ENCODE results near the gene ABHD17B.

ABHD17B gene

DNA sequence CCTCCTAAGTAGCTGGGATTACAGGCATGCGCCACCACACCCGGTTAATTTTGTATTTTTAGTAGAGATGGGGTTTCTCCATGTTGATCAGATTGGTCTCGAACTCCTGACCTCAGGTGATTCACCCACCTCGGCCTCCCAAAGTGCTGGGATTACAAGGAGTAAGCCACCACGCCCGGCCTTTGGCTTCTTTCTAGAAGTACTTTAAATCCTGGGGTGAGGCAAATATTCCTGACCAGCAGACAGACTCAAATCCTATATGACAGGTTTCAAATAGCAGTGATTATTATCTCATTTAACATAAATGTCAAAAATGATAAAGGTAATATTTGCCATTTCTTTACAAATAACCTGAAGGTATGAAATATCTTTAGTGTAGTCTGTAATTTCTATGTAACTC is 35.6 kb downstream of the ABHD17B start:
- no peak for DNase-seq

DNA sequence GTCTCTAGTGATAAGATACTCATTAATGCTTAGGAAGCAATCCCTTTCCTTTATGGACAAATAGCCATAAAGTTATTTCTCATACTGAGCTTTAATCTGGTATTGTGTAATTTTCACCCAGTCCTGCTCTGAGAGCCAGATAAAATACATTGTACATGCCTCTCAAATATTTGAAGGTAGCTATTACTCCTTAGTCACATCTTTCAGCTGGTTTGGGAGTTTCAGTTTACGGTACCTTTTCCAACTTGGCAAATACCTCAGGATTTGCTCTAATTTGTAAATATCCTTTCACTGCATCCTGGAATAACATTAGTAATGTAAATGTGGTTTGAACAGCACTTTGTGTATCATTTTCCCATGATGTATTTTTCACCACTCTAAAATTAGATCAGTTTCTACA is 47.4 kb downstream of the ABHD17B start:
- no peak for DNase-seq

DNA sequence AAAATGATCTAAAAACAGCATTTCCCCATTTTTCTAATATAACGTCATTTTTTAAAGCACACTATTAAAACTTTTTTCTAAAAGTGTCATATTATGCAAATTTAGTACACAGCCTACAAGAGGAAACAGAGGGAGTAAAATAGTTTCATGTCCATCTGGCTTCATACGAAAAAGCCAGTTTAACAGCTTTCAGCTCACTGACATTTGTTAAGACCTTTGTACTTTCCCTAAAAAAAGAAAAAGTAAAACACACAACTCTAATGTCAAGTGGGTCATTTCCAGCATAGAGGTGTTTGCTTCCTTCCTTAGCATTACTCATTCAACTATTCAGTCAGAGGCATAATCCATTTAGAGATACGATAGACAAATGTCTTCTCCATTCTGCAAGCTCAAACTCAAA is 49.4 kb downstream of the ABHD17B start:
- DNase-seq, result no peak

DNA sequence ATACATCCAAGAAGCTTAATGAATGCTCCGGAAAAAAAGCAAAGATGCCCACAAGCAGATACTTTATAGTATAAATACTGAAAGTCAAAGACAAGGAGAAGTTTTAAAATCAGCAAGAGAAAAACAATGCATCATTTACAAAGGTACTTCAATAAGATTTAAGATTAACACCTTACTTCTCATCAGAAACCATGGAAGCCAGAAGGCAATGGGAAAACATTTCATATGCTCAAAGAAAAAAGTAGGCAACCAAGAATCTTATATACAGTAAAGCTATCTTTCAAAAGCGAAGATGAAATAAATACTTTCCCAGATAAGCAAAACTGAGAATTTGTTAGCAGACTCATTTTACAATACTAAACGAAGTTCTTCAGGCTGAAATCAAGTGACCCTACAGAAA is 51.1 kb downstream of the ABHD17B start:
- no peak for DNase-seq

DNA sequence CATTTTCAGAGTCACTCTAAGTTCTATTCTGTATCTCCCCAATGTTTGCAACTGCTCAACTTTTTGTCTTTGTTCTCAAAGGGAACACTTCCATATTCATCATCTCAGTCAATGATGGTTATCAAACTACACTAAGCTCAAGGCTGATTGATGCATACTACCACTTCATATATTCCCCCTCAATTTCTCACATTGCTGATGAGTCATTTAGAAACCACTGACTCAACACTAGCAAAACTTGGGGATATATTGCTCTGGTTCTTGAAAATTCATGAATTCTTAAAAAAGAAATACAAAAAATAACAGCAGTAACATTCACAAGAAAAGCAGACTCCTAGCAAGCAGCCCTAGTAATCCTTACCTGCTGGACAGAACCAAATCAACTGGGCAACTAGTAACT is 52.2 kb downstream of the ABHD17B start:
- DNase-seq, result no peak

DNA sequence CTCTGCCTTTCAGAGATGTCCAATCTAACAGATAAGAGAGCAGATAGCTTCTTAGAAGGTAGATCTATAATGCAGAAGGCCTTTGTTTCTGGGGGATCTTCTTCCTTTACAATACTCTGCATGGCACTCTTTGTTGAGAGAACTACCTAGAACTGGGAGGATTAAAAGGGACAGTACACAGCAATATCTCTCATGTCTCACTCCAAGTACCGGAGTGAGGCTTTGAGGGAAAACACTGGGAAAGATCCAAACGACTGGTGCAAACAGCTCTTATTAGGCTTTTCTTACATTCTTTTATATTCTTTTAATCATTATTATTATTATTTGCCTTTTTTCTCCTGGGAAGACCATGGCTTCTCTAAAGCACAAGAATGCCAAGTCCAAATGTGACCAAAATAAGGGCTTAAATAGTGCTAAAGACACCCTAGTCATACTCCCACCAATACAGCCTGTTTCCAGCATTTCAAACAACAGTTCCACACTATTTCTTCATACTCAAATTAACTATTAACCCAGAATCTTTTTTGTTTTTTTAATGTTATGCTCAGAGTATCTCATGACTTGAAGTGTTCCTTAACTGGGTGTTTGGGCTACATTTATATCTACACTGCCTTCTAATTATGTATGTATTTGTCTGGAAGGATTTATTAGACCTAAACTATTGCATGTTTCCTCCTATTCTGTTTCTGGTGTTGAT is 52.7 kb downstream of the ABHD17B start:
- no peak for DNase-seq

DNA sequence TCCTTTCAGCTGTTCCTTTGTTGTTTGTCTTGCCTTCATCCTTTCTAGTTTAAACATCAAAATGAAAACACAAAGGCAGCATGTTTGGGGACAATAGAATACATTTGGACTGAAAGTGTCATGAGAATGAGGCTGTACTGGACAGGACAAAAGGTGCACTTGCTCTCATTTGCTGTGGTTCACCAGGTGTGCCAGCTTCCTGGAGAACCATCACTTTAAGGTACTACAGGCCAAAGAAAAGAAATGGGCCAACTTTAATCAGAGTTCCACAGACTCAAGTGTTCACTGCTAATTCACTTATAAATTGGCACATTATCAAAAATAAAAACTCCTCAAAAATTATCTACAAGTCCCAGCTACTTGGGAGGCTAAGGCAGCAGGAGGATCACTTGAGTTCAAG is 53.8 kb downstream of the ABHD17B start:
- DNase-seq, result peak; percentile 52

DNA sequence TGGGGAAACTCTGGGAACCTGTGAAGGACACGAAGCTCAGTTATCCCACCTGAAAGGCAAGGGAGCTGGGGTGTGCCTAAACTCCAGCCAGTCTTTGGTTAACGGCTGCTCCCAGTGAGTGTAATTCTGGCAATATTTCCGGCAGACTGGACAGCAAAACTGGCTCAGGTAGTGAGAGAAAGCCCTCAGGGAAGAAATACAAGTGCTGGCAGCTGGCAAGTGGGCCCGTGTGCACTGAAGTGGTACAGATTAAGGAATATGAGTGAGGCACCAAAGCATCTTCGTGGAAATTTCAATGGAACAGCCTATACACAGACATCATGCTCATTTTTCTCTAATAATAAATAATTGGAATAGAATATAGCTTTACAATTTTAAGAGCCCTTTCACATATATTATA is 56.2 kb downstream of the ABHD17B start:
- DNase-seq, result no peak

DNA sequence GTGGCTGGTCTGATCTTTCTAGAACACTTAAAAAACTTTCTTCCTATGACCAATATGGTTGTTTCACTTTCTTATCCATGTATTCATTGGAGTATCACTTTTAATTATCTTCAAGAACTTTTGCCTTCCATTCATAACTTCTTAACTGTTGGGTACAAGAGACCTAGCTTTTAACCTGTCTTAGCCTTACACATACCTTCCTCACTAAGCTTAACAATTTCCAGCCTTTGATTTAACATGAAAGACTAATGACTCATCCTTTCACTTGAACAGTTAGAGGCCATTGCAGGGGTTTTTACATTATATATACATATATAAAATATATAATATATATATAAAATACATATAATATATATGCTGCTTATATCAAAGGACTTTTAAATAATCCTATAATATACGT is 57.9 kb downstream of the ABHD17B start:
- no peak for DNase-seq

DNA sequence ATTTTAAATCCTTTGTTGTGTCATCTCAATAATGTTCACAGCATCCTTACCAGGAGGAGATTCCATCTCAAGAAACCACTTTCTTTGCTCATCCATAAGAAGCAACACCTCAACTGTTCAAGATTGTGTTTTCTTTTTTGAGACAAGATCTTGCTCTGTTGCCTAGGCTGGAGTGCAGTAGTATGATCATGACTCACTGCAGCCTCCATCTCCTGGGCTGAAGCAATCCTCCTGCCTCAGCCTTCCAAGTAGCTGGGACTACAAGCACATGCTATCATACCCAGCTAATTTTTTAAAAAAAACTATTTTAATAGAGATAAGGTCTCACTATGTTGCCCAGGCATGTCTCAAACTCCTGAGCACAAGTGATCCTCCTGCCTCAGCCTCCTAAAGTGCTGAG is 60.0 kb downstream of the ABHD17B start:
- no peak for DNase-seq

DNA sequence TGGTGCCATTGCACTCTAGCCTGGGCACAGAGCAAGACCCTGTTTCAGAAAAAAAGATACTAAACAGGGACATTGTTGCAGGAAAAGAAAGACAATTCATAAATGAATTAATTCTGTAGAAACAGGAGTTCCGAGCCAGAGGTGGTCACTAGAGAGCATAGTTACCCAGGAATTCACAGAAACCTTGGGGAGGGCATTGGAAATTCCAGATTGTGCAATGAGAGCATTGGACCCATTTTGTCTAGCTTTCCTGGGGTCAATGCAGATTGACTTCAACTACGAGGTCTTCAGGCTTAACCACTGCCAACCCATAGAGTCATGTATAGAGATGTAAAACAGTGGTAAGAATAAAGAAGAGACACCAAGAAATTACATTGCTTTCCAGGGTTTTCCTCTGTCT is 63.1 kb downstream of the ABHD17B start:
- no peak for DNase-seq

DNA sequence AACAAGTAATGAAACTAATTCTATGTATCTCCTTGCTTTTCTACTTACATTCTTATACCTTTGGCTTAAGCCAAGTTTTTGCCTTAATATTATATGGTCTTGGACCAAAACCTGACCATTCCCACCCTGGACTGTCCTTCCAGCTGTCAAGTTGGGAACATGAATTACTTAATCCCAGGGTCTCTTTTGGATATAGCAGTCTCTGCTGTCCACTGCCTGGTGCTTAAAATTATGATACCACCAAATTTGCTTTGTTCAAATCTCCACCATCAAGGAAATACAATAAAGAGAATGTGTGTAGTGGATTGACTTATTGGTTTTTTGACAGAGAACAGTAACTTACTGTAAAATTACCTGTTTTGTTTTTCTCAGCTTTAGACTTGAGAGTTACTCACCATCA is 66.2 kb downstream of the ABHD17B start:
- no peak for DNase-seq

DNA sequence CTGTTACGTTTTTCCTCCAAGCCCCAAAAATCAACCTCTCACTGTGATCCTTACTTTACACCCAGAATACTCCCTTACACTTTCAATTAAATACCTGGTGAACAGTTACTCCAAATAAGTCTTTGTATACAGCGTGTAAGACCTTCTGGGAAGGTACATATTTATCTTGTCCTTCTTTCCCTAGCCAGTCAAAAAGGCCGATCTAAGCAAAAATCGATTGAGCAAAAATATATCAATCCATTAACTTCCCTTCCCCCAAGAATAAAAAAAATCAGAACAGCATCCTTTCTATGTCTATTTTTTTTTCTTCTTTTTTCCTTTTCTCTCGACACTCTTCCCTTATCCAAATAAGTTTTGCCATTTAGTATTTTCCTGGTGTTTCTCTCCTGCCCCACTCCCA is 71.3 kb downstream of the ABHD17B start:
- no peak for DNase-seq

DNA sequence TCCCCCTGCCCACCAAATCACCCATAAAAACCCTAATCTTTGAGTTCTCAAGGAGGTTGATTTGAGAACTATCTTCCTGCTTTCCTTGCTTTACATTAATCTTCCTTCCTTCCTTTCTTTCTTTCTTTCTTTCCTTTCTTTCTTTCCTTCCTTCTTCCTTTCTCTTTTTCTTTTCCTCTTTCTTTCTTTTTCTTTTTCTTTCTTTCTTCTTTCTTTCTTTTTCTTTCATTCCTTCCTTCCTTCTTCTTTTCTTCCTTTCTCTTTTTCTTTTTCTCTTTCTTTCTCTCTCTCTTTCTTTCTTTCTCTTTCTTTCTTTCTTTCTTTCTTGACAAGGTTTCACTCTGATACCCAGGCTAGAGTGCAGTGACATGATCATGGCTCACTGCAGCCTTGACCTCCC is 75.4 kb downstream of the ABHD17B start:
- no peak for DNase-seq

DNA sequence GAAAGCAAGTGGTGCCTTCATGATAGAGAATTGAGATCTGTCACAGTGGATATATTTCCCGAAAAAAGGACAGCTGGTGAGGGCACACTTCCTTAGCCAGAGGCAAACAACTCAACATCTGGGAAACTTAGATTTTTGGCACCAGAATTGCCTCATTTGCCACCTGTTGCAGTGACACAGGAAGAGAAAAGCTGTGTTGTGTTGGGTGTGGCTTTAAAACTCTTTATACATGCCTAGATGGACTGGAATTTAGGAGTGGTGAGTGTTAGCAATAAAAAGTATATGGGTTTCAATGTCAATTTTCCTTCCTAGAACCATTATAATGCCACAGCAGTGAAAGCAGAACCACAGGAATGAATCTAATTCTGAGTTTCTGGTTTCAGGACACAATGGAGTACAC is 80.1 kb downstream of the ABHD17B start:
- DNase-seq, result no peak

DNA sequence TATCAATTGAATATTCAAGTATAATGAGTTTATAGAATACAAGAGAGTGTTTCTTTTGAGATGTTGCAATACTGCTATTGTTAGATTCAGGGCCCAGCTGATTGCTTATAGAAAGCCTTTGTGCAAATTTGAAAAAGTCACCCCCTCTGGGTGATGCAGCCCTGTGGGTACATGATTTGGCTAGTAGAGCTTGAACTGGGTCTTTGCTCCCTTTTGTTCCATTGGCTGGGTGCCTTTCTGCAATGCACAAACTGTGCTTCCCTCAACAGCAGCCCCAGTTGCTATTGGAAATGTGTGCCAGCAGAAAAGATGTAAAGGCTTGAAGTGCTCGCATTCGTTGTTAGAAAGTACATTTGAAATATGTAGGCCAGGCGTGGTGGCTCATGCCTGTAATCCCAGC is 80.8 kb downstream of the ABHD17B start:
- no peak for DNase-seq

DNA sequence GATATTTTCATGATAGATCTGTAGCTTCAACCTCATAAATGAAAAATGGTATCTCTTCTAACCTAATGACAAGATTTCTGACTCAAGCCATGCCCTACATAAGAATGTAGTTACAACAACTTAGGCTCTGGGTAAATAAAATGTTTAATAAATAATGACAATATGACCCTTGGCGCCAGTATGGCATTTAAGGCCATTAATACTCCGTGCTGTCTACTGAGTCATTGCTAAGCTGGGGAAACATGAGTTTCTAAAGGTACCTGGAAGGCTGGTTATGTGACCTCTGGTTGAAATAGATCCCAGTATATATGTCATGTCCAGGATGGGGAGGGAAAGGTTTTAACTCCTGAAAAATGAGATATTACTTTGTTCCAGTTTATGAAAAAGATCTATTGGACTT is 84.7 kb downstream of the ABHD17B start:
- DNase-seq, result no peak

DNA sequence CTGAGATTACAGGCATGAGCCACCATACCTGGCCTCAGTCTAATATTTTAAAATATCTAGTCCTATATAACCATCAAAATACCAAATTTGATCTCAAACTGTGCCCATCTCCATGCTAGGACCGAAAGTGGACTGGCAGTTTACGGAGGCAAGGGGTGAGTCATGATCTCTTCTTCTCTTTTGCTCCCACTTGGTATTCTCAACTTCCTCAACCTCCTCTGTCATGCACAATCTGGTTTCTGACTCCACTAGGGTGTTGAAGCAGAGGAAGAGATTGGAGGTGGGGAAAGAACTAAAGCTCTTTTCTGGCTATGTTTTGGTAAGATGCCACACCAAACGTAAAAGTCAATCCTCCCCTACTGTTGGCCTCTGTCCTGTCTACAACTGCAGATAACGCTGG is 86.7 kb downstream of the ABHD17B start:
- no peak for DNase-seq

DNA sequence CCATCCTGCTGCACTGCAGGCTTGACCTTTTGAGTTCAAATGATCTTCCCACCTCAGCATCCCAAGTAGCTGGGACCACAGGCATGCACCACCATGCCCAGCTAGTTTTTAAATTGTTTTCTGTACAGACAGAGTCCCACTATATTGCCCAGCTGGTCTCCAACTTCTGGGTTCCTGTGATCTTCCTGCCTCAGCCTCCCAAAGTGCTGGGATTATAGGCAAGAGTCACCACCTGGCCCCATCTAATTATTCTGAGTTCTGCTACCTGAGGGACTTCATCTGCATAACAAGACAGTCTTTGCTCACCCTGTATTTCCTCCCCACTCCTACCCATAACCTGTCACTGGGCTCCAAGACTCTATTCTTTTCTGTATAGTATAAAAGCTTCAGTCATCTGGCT is 88.1 kb downstream of the ABHD17B start:
- DNase-seq, result no peak

DNA sequence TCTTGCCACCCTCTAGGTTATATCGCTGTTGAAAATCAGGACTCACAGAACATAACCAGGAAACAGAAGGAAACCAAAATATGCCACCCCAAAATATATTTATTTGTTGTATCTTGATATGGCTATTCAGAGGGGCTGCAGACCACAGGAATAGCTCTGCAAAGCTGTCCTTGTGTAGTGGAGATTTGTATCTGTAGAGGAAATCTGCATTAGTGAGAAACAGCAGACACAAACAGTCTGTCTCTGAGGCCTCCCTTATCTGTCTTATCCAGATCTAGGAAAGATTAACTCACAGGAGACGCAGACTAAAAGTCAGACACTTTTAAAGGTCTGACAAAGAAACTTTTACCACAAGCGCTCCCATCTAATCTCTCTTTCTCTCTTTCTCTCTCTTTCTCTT is 88.5 kb downstream of the ABHD17B start:
- no peak for DNase-seq

DNA sequence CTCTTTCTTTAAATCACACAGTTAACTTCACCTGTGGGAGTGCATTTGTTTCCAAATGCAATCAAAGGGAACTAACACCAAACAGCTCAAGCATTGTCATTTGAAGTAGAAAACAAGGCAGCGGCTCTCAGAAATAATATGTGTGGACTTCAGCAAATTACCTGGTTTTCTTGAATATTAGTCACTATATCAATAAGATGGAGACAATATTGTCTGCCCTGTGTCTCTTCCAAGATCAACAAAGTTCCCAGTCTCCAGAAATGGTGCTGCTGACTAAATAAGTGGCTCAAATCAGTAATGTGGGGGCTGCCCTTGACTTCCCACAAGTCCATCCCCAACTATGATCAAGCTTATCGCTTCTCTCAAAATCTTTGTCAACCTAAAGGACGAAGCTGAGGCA is 89.6 kb downstream of the ABHD17B start:
- no peak for DNase-seq

DNA sequence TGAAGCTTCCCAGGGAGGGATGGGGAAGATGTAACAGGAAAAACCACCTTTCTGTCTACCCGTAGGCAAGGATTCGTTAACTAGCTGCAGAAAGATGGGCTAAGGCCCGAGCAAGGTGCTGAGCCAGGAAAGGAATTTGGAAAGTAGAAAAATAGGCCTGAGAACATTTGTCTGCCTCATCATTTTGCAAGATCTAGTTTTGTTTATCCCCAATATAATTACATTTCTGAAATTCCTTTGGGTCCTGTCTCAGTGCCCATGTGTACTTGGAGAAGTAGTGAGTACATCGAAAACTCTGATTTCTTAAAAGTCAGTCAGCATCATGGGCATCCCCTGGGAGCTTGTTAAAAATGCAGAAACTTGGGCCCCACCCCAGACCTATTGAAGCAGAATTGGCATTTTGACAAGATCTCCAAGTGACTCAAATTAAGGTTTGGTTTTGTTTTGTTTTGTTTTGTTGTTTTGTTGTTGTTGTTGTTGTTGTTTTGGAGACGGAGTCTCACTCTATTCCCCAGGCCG is 90.5 kb downstream of the ABHD17B start:
- DNase-seq, result no peak

DNA sequence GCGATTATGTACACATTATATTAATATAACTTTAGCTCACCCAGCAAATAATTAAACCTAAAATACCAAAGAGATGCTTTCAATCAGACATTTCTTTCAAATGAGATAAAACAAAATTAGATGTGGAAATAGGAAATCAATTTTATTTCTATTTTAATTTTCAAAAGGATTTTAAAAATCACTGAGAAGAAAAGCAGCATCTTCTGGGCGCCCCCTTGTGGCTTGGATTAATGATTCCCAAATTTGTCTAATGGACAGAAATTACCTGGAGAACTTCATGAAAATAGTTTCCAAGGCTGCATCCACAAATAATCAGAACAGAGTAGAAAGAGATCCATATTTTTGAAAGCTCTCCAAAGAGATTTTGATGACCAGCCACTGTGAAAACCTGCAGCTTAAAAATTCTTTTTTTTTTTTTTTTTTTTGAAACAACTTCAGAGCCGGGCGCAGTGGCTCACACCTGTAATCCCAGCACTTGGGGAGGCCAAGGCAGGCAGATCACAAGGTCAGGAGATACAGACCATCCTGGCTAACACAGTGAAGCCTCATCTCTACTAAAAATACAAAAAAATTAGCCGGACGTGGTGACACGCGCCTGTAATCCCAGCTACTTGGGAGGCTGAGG is 91.8 kb downstream of the ABHD17B start:
- DNase-seq, result peak; percentile 47

DNA sequence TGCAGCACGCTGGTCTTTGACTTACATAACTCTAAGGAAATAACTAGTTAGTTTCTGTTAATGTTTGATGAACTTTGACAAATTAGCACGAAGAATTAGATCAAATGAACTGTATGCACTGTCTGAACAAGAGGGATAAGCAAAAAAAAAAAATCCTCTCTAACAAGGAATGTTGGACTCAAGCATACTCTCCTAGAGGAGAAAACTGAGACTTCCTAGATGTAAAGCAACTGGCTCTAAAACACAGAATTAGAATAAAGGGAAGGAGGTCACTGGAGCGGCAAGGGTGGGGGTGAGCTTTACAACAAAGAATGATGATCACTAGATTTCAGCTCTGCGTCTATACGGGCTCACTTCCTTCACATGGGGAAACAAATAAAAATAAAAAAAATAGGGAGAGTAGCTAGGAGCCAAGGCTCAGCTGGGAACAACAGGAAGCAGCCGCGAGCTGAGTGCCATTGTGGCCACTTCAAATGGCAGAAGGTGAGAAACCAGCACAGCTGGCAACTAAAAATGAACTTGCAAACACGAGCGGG is 94.0 kb downstream of the ABHD17B start:
- no peak for DNase-seq

Data from hematopoietic multipotent progenitor cell treated with erythropoietin and hydrocortisone succinate and interleukin-3 and kit ligand, for 8 days (in vitro differentiated cells).